Coronary artery (tissue), 2 donors: ENCODE data around the gene VWA3B.

Experiments
- DNase-seq: peaks from one replicate; pipeline ENCODE4 v3.0.0-alpha.2; 2017; ENCODE audit warnings: low spot score
- H3K27ac ChIP-seq, 2 donors: fragments of 200-600 bp; sonication (generic); one replicate each; pipeline ENCODE4 v1.5.1; 2016 to 2019
- H3K4me3 ChIP-seq: fragments of 200-600 bp; sonication (generic); 2 replicates; pipeline ENCODE4 v1.5.1; 2016; ENCODE audit warnings: mild to moderate bottlenecking, moderate library complexity
- CTCF ChIP-seq: fragments of 200-600 bp; sonication (generic); IDR thresholded peaks from one replicate; pipeline ENCODE4 v1.5.1; 2019; ENCODE audit warnings: antibody characterized with exemption

VWA3B gene

GRCh38 chr2:98175811-98176210 lies 88.8 kb downstream of the VWA3B start:
- Histone ChIP-seq H3K4me3 (no peak overlapping the region), H3K27ac (no peak overlapping the region)
- TF ChIP-seq CTCF: no peak
- DNase-seq: no peak

DNA sequence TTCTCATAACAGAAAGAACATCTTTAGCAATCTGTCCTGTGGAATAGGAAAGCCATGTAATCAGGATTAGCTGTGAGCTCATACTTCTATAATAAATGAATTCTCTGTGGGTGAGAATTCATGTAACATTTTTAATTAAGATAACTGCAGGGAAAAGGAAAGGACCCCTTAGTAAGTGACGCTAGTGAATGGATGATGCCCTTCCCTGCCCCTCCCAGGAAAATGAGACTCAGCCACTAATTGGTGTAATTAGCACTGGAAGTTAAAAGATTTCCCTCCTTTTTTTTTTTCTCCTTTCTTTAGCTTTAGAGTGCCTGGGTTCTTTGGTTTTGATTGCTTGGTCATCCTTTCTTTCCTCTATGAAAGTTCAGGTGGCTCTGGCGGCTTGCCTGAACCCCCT lies 90.3 kb downstream of the VWA3B start:
- no peak overlapping the region for H3K4me3 ChIP-seq
- no peak overlapping the region for H3K27ac ChIP-seq
- no peak for DNase-seq
- no peak for TF ChIP-seq CTCF

DNA sequence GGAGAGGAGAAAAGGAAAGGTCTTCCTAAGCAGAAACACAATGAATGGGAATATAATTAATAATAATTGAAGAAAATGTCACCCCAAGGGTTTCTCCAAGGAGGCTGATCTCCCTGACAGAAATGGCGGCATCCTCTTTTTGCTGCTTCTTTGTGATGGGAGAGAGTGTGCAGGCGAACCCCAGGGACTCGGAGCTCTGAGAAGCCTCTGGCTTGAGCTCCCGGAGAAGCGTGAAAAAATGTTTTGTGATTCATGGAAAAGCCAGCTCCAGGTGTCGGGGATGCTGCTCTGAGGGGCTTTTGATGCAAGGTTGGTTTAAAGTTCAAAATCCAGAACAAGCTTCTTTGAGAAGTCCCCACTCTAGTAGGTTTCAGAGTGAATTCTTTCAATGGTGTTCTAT lies 91.0 kb downstream of the VWA3B start:
- H3K4me3 ChIP-seq: no peak overlapping the region
- DNase-seq: no peak
- no peak for TF ChIP-seq CTCF
- H3K27ac ChIP-seq: no peak overlapping the region

GRCh38 chr2:98180456-98180855 lies 93.5 kb downstream of the VWA3B start:
- no peak for TF ChIP-seq CTCF
- DNase-seq: no peak
- H3K4me3 ChIP-seq: no peak overlapping the region

DNA sequence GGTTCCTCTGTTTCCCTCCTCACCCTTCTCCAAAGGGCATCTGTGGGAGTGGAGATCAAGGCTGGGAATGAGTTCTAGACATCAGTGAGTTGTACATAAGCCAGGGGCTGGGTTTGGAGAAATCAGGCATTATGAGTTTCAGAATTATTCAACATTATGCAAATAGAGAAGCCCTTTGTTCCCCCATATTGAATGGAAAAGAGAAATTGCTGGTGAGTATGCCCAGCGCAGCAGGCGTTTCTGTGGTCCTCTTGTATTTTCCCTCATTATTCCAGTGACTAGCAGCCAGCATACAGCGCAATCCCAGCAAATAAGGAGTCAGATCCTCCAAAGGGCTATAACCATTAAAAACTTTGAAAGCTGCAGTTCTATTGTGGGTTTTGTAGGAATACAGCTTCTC lies 94.4 kb downstream of the VWA3B start:
- DNase-seq: no peak
- Histone ChIP-seq H3K4me3 (no peak overlapping the region), H3K27ac (no peak overlapping the region)
- no peak for TF ChIP-seq CTCF

More at GRCh38 chr2:98180456-98180855, 93.5 kb downstream of the VWA3B start:
- H3K27ac ChIP-seq: no peak overlapping the region

DNA sequence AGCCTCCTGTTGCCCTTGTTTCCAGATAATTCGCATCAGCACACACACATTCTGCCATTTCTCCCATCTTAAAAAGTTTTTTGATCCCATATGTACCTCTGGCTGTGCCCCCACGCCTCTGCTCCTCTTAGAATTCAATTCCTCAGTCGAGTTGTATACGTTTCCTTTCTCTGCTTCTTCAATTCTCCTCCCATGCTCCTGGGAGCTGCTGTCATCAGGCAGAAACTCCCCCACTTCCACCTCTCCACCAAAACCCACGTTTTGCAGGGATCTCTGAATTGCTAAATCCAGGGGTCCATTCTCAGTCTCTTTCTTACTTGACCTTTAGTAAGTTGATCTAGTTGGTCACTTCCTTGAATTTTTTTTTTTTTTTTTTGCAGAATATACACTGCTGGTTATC lies 98.8 kb downstream of the VWA3B start:
- TF ChIP-seq CTCF: no peak
- Histone ChIP-seq H3K27ac (no peak overlapping the region), H3K4me3 (no peak overlapping the region)
- no peak for DNase-seq

GRCh38 chr2:98187194-98187593 lies 100.2 kb downstream of the VWA3B start:
- no peak overlapping the region for H3K27ac ChIP-seq
- H3K4me3 ChIP-seq: no peak overlapping the region
- no peak for TF ChIP-seq CTCF
- DNase-seq: no peak
